NCI-H1105 (cell line): ENCODE data around the gene FIBCD1.

Source experiments
- DNase-seq: peaks from one replicate; lab custom pipeline; 2025; lab: John Stamatoyannopoulos, UW

FIBCD1 gene

DNA sequence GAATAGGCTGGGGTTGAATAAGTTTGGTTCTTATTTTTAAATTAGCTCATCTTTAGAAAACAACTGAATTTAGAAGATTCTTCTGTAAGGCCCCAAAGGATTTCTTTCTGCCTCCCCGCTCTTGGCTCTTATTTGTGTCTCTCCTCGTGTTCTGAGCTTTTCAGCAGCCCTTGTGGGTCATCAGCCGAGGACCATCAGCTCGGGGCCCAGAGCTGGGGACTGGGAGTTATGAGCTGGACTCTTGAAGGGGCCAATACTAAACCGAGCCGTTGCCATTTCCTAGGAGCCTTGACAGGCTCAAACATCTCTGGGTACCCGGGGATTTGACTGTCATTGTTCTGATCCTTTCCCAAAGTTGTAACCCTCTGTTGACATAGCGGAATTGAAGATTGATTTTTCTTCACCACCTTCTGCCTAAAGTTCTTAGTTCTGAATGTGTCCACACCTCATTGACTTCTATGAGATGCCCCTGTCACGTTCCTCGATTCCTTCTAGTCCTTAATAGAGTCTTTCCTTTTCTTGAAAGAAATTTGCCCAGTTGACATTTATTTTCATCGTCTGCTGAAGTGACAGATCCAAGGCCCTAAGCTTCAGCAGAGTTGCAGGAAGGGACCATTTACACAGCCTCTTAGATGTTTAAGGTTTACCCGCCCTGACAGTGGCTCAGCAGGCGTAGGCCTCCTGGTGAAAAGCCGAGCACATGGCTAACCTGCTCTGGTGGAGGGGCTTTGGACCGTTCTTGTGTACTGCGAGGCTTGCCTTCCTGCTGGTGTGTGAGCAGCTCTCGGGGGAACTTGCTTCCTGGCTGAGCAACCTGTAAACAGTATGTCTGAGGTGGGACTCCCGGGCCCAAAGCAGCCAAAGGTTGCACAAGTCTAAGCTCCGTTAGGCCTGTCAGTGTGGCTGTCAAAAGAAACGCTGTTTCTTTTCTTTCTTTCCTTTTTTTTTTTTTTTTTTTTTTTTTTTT, 80.0 kb downstream of the FIBCD1 start:
- no peak for DNase-seq

DNA sequence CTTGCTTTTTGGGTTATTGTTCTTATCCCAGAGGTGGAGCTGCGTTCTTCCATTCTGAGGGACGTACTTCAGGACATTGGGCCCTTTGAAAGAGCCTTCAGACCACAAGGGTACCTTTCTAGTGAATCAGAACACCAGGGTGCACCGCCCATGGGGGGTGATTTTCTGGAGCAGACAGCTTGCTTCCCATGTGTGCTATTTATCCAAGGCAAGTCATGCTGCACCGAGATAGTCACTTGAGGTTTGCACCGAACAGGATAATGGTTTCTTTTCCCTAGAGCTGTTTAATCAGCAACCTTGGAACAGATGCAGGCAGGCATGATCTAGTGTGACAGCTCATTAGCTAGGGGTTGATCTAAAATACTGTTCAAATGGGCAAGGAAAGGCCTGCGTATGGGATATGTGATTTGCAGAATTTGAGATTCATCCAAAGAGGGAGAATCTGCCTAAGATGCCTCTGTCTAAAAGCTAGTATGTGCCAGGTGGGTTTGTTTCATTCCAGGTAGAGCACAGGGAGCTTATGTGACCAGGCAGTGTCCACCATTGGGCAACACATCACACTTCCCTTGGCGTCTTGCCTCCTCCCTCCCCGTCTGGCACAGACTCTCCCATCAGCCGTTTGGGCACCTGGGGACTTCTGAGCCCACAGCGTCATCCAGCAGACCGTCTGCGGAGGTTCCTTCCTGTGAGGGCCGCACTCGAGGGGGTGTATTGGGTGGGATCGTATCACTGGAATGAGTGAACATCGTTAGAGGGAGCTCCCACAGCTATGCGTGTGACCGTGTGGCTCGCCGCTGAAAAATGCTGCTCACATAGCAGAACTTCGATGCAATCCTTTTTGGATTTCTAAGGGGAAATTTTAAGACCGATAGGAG, 80.9 kb downstream of the FIBCD1 start:
- DNase-seq: no peak

DNA sequence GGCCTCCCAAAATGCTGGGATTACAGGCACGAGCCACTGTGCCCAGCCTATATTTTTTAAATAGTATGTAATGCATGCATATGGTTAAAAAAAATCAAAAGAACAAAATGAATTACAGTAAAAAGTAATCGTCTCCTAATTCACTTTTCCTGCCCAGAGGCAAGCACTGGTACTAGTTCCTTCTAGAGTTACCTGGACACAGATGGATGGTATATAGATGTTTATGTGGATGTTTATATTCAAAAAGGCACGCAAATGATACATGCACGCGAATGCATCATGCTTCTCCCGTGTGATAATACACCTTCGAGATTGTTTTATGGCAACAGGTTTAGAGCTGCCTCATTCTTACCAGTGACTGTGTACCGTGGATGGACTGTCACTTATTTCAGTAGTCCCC, 82.6 kb downstream of the FIBCD1 start:
- DNase-seq: no peak

DNA sequence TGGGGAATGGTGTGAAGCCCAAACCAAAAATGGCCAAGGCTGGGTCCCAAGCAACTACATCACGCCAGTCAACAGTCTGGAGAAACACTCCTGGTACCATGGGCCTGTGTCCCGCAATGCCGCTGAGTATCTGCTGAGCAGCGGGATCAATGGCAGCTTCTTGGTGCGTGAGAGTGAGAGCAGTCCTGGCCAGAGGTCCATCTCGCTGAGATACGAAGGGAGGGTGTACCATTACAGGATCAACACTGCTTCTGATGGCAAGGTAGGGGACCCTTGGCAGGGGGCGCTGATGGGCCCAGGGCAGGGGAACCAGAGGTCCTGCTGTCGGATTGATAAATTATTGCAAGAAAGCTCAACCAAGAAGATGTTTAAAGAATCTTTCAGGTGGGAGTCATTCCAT, 84.2 kb downstream of the FIBCD1 start:
- DNase-seq: no peak

DNA sequence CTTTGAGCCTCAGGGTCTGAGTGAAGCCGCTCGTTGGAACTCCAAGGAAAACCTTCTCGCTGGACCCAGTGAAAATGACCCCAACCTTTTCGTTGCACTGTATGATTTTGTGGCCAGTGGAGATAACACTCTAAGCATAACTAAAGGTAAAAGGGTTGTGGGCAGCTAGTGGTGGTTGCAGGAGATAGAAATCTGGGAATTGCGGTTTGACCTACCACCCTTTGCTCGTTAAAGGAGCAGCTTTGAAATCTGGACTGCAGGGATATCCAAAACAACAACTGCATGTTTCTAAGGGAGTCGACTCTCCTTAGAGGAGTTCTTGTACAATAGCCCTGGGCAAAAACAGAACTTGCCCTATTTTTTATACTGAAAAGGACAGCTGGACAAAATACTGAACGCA, 85.0 kb downstream of the FIBCD1 start:
- no peak for DNase-seq

DNA sequence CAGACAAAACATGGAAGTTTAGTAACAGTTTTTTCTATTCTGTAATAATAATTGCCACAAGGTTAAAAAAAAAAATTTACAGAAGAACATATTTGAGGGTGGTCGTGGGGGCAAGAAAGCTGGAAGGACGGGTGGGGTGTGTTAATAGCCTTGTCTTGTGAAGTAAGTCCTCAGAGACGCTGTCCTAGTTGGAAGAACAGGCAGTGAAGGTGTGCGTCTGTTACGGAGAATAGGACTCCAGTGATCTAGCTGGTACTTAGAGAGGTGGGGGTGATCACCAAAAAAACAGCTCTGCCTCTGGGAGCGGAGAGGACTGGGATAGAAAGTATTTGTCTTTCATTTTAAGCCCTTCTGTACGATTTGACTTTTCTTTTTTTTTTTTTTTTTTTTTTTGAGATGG, 86.2 kb downstream of the FIBCD1 start:
- DNase-seq: no peak
